Measurements from ENCODE around the gene ELL2.

DNA sequence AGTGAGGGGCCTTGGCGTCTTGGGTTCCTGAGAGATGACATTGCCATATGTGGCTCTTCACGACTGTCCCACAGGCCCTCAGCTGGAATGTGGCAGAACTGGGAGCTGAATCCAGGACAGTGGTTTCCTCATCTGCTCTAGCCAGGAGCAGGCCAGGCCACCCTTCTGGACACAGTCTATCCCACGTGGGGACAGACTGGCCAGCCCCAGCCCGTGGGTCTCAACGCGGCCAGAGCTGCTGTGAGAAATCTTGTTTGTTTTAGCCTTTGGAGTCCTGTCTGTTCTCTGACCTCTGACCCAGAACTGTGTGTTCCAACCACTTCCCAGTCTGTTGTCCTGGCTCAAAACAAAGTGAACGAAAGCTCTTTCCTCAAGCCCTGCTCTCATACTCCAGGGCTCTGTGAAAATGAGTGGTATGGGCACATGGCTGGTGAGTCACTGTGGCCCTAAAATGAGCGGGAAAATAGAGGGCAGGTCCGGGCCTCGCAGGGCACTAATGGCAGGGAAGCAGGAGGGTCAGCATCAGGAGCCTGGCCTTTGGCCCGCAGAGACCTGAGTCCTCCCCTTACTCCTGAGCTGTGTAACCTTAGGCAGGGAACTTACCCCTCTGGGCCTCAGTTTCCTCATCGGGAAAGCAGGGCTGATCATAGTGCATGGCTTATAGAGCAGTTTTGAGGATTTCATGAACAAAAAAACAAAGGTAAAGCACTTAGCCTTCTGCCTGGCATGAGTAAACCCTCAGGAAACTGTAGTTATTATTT is 104.3 kb downstream of the ELL2 start:
- TF ChIP-seq CTCF (IDR thresholded peaks at IDR 0.05) (no peak), EZH2 (IDR thresholded peaks at IDR 0.05) (no peak)

All from neural progenitor cell (in vitro differentiated cells).